HEK293 (cell line): ENCODE measurements around the gene IGFLR1.

Source experiments
- CTCF ChIA-PET: fragments of 350-600 bp; formaldehyde crosslinking; extraction: SDS; loops from one replicate; lab custom pipeline; 2021; ENCODE audit warnings: antibody characterized with exemption; lab: Yijun Ruan, JAX
- POLR2A ChIA-PET: fragments of 300-600 bp; formaldehyde crosslinking; extraction: SDS; loops from one replicate; lab custom pipeline; 2020; ENCODE audit warnings: antibody characterized with exemption, inconsistent platforms; lab: Yijun Ruan, JAX
- H3K27ac ChIP-seq: fragments of 200-500 bp; sonication (Bioruptor generic); 2 replicates; pipeline ENCODE4 v1.5.1; 2014; ENCODE audit warnings: low read depth, low read length, control low read depth, inconsistent platforms; ENCODE audit errors: extremely low read depth
- H3K36me3 ChIP-seq, 2 experiments: fragments of 200-500 bp in 1 of 2; sonication (Bioruptor generic) in 1 of 2; 1 replicate in 1 of 2; 2 replicates in 1 of 2; pipeline ENCODE4 v1.5.1; 2014 to 2017; ENCODE audit warnings: inconsistent platforms in 2 of 2, low read length in 2 of 2; ENCODE audit not compliant: control insufficient read depth in 2 of 2, insufficient read depth in 1 of 2
- H3K4me1 ChIP-seq: fragments of 200-500 bp; sonication (Bioruptor generic); 2 replicates; pipeline ENCODE4 v1.5.1; 2014; ENCODE audit warnings: mild to moderate bottlenecking, low read length, inconsistent platforms; ENCODE audit not compliant: control insufficient read depth, insufficient read depth
- H3K4me3 ChIP-seq: 2 replicates; pipeline ENCODE4 v1.5.1; 2011; ENCODE audit warnings: low read depth, mild to moderate bottlenecking, control low read depth, low read length, moderate library complexity
- H3K9me3 ChIP-seq: fragments of 200-500 bp; sonication (Bioruptor generic); 2 replicates; pipeline ENCODE4 v1.5.1; 2014; ENCODE audit warnings: low read depth, low read length, inconsistent platforms; ENCODE audit not compliant: control insufficient read depth, insufficient read depth
- INSM2 ChIP-seq: fragments of 450-650 bp; formaldehyde crosslinking; IDR thresholded peaks from 2 replicates; pipeline ENCODE4 v1.5.1; 2016; ENCODE audit warnings: missing biosample characterization, missing genetic modification characterization
- KLF9 ChIP-seq: fragments of 450-650 bp; formaldehyde crosslinking; IDR thresholded peaks from 2 replicates; pipeline ENCODE4 v1.5.1; 2016; ENCODE audit warnings: missing biosample characterization, missing genetic modification characterization, low read depth
- PBX3 ChIP-seq: sonication (generic); formaldehyde crosslinking; IDR thresholded peaks from 2 replicates; pipeline ENCODE4 v1.8.1; 2022; ENCODE audit warnings: mild to moderate bottlenecking, moderate library complexity, missing genetic modification reagents
- PRDM1 ChIP-seq: fragments of 450-650 bp; formaldehyde crosslinking; IDR thresholded peaks from 2 replicates; pipeline ENCODE4; 2016; ENCODE audit warnings: missing biosample characterization, missing genetic modification characterization
- SCRT1 ChIP-seq: fragments of 450-650 bp; formaldehyde crosslinking; IDR thresholded peaks from 2 replicates; pipeline ENCODE4 v1.5.1; 2016; ENCODE audit warnings: missing biosample characterization, missing genetic modification characterization, borderline replicate concordance
- WT1 ChIP-seq: fragments of 450-650 bp; formaldehyde crosslinking; IDR thresholded peaks from 2 replicates; pipeline ENCODE4 v1.5.1; 2016; ENCODE audit warnings: missing biosample characterization, missing genetic modification characterization
- ZBTB7A ChIP-seq: fragments of 450-650 bp; formaldehyde crosslinking; IDR thresholded peaks from 2 replicates; pipeline ENCODE4 v1.5.1; 2016; ENCODE audit warnings: low read depth, missing biosample characterization, missing genetic modification characterization
- ZNF148 ChIP-seq: fragments of 450-650 bp; formaldehyde crosslinking; IDR thresholded peaks from 2 replicates; pipeline ENCODE4 v1.5.0; 2017; ENCODE audit warnings: missing biosample characterization, missing genetic modification characterization, borderline replicate concordance
- ZNF266 ChIP-seq: fragments of 450-650 bp; formaldehyde crosslinking; IDR thresholded peaks from 2 replicates; pipeline ENCODE4 v1.5.1; 2016; ENCODE audit warnings: missing biosample characterization, missing genetic modification characterization, low read depth
- ZNF311 ChIP-seq: fragments of 450-650 bp; formaldehyde crosslinking; IDR thresholded peaks from 2 replicates; pipeline ENCODE4 v1.5.1; 2017; ENCODE audit warnings: missing biosample characterization, missing genetic modification characterization, borderline replicate concordance
- ZNF341 ChIP-seq: fragments of 450-650 bp; formaldehyde crosslinking; IDR thresholded peaks from 2 replicates; pipeline ENCODE4; 2016; ENCODE audit warnings: low read depth, missing biosample characterization, missing genetic modification characterization
- ZNF366 ChIP-seq: fragments of 450-650 bp; formaldehyde crosslinking; conservative IDR thresholded peaks from 2 replicates; pipeline ENCODE4 v1.5.1; 2016; ENCODE audit warnings: missing biosample characterization, missing genetic modification characterization
- ZNF423 ChIP-seq: fragments of 450-650 bp; formaldehyde crosslinking; IDR thresholded peaks from 2 replicates; pipeline ENCODE4 v1.5.1; 2016; ENCODE audit warnings: missing biosample characterization, missing genetic modification characterization
- ZNF600 ChIP-seq: fragments of 450-650 bp; formaldehyde crosslinking; IDR thresholded peaks from 2 replicates; pipeline ENCODE4 v1.5.1; 2016; ENCODE audit warnings: missing biosample characterization, missing genetic modification characterization
- ZNF645 ChIP-seq: fragments of 450-650 bp; formaldehyde crosslinking; IDR thresholded peaks from 2 replicates; pipeline ENCODE4; 2016; ENCODE audit warnings: missing biosample characterization, missing genetic modification characterization
- ZNF747 ChIP-seq: fragments of 450-650 bp; formaldehyde crosslinking; IDR thresholded peaks from 2 replicates; pipeline ENCODE4 v1.5.1; 2016; ENCODE audit warnings: missing biosample characterization, missing genetic modification characterization

The IGFLR1 gene

GRCh38 chr19:35716801-35717664 lies 25.2 kb downstream of the IGFLR1 start (continued):
- TF ChIP-seq KLF9 (tag by site-specific recombination), result peak; percentile 99

- H3K4me3 ChIP-seq, result peak overlapping the region; percentile 44
- POLR2A ChIA-PET, result interaction anchor here (1.0 kb wide), 1 partner anchor 9 kb away, joined by 3 read pairs; no protein-coding TSS in a partner anchor
- H3K9me3 ChIP-seq, result no peaks in the 10 kb centered on the region
- H3K27ac ChIP-seq, result peak overlapping the region; percentile 93
- H3K4me1 ChIP-seq, result peaks cover 23% of the 10 kb centered on the region
- TF ChIP-seq ZNF266, result no peak
- peak; percentile 69; the same call in 1 of the 2 replicates for TF ChIP-seq PBX3 (CRISPR knock-in tag)
- TF ChIP-seq INSM2 (tag by site-specific recombination), result no peak
- no peak for TF ChIP-seq SCRT1 (tag by site-specific recombination)
- 0 out of 2 replicates have a peak, but pooled peaks have one; percentile 23 for TF ChIP-seq ZNF747
- TF ChIP-seq WT1 (tag by site-specific recombination), result no peak
- 0 out of 2 replicates have a peak, but pooled peaks have one; percentile 19 for TF ChIP-seq ZNF645
- TF ChIP-seq ZNF600 (tag by site-specific recombination), result peak; percentile 29; the same call in 1 of the 2 replicates
- TF ChIP-seq ZNF423, result no peak
- peak; percentile 32; the same call in 1 of the 2 replicates for TF ChIP-seq ZNF341 (tag by site-specific recombination)
- TF ChIP-seq ZNF366 (tag by site-specific recombination), result no peak
- no peak for TF ChIP-seq PRDM1 (tag by site-specific recombination)
- peak; percentile 60; the same call in 1 of the 2 replicates for TF ChIP-seq ZBTB7A (tag by site-specific recombination)
- TF ChIP-seq ZNF311 (tag by site-specific recombination), result peak; percentile 37; the same call in 1 of the 2 replicates
- TF ChIP-seq ZNF148 (tag by site-specific recombination), result peak; percentile 45; the same call in 1 of the 2 replicates
- CTCF ChIA-PET, result interaction anchor here (0.6 to 6.0 kb wide), 17 partner anchors 12 to 499 kb away, joined by 3 to 119 read pairs (median 4); partner anchors contain the start of genes PSENEN, U2AF1L4 and ZBTB32
- H3K36me3 ChIP-seq, result peaks cover 17 to 19% of the 10 kb centered on the region in 2 experiments
These were observed 26.1 kb downstream of the IGFLR1 start for GRCh38 chr19:35715981-35716800.
